Endothelial cell of umbilical vein (primary cell): ENCODE data around the gene SERTAD1. TPM values are rescaled to one million over a fixed set of nuclear protein-coding genes. Genes with fewer than 3 reads are reported as not detected.

Experiments used
- BruUV-seq: library from RNA; stranded (reverse); fragments of 400-500 nt; replicated peaks from 2 replicates; lab custom pipeline; 2021; lab: Mats Ljungman, UMichigan
- CTCF ChIA-PET: fragments of 300-600, 350-600 bp; sonication (Branson Sonifier 250); formaldehyde crosslinking; loops from one replicate; lab custom pipeline; 2021; ENCODE audit warnings: antibody characterized with exemption, inconsistent platforms; lab: Charles Lee
- POLR2A ChIA-PET: fragments of 300-600, 350-600 bp; sonication (Branson Sonifier 250); formaldehyde crosslinking; loops from one replicate; lab custom pipeline; 2021; ENCODE audit warnings: antibody characterized with exemption, inconsistent platforms; lab: Charles Lee
- DNase-seq: peaks from one replicate; pipeline ENCODE4 v3.0.0-alpha.2; 2011; ENCODE audit warnings: low read depth, low spot score
- FAIRE-seq: peaks from 2 replicates; lab custom pipeline; 2011; peaks lifted over from hg19 to GRCh38; lab: Jason Lieb, UNC
- H2AFZ ChIP-seq: 2 replicates; pipeline ENCODE4 v1.6.0; 2012; ENCODE audit warnings: low read depth, low read length, control low read depth, inconsistent platforms
- H3K27ac ChIP-seq: 2 replicates; pipeline ENCODE4 v1.5.1; 2011; ENCODE audit warnings: low read depth, mild to moderate bottlenecking, control low read depth, low read length, moderate library complexity; ENCODE audit not compliant: insufficient read depth
- H3K27me3 ChIP-seq, 2 experiments: 2 replicates each; pipeline versions ENCODE4 v1.6.0 to v1.6.1; 2011; ENCODE audit warnings: low read length in 2 of 2, mixed read lengths in 1 of 2; ENCODE audit not compliant: control insufficient read depth in 2 of 2, insufficient read depth in 2 of 2
- H3K36me3 ChIP-seq, 2 experiments: 2 replicates in 1 of 2; 3 replicates in 1 of 2; pipeline ENCODE4 v1.5.1; 2011; ENCODE audit warnings: low read length in 2 of 2, mild to moderate bottlenecking in 1 of 2, moderate library complexity in 1 of 2; ENCODE audit not compliant: control insufficient read depth in 2 of 2, insufficient read depth in 2 of 2; ENCODE audit errors: extremely low read depth in 1 of 2
- H3K4me1 ChIP-seq: 3 replicates; pipeline ENCODE4 v1.5.1; 2011; ENCODE audit warnings: mild to moderate bottlenecking, low read length; ENCODE audit not compliant: control insufficient read depth, insufficient read depth; ENCODE audit errors: extremely low read depth
- H3K4me2 ChIP-seq: 2 replicates; pipeline ENCODE4 v1.6.1; 2011; ENCODE audit warnings: low read length, control low read depth, mixed read lengths; ENCODE audit not compliant: insufficient read depth
- H3K4me3 ChIP-seq, 3 experiments: fragments of 200-600 bp in 1 of 3; sonication (generic), shearing (Covaris generic) in 1 of 3; replicated peaks in 1 of 3; 2 replicates each; pipeline ENCODE4 v1.5.1; 2011 to 2016; ENCODE audit warnings: control low read depth in 3 of 3, low read length in 3 of 3, mild to moderate bottlenecking in 2 of 3, inconsistent platforms in 1 of 3, low read depth in 1 of 3, moderate library complexity in 1 of 3; ENCODE audit not compliant: insufficient read depth in 1 of 3
- H3K79me2 ChIP-seq: 2 replicates; pipeline ENCODE4 v1.6.0; 2012; ENCODE audit warnings: low read length, inconsistent platforms; ENCODE audit not compliant: control insufficient read depth, insufficient read depth
- H3K9ac ChIP-seq: replicated peaks from 2 replicates; pipeline ENCODE3; 2011; ENCODE audit warnings: low read length, control low read depth; ENCODE audit not compliant: insufficient read depth; ENCODE audit errors: extremely low read depth
- H3K9me1 ChIP-seq: replicated peaks from 3 replicates; pipeline ENCODE4 v1.6.0; 2011; ENCODE audit warnings: mild to moderate bottlenecking, low read length; ENCODE audit not compliant: control insufficient read depth, insufficient read depth; ENCODE audit errors: extremely low read depth
- H3K9me3 ChIP-seq: replicated peaks from 2 replicates; pipeline ENCODE4 v1.5.1; 2012; ENCODE audit warnings: low read length, inconsistent platforms; ENCODE audit not compliant: control insufficient read depth, insufficient read depth
- H4K20me1 ChIP-seq: replicated peaks from 2 replicates; pipeline ENCODE3; 2011; ENCODE audit warnings: mild to moderate bottlenecking, low read length; ENCODE audit not compliant: control insufficient read depth, insufficient read depth; ENCODE audit errors: extremely low read depth
- CTCF ChIP-seq, 2 donors: IDR thresholded peaks; 1 replicate in 1 of 2; 2 replicates in 1 of 2; pipeline ENCODE4 v1.5.1; 2011; ENCODE audit warnings: low read length in 2 of 2, mild to moderate bottlenecking in 2 of 2, moderate library complexity in 2 of 2, control low read depth in 1 of 2, inconsistent platforms in 1 of 2, low read depth in 1 of 2; ENCODE audit not compliant: insufficient read depth in 1 of 2; ENCODE audit errors: extremely low read depth in 1 of 2
- EZH2 ChIP-seq: IDR thresholded peaks from 2 replicates; pipeline ENCODE4 v1.6.1; 2012; ENCODE audit warnings: borderline replicate concordance, low read depth, mild to moderate bottlenecking, moderate library complexity, low read length, inconsistent platforms; ENCODE audit not compliant: severe bottlenecking
- FOS ChIP-seq: IDR thresholded peaks from 2 replicates; pipeline ENCODE4 v1.6.1; 2011; ENCODE audit warnings: mild to moderate bottlenecking, low read length, moderate library complexity, borderline replicate concordance; ENCODE audit not compliant: insufficient read depth
- POLR2AphosphoS5 ChIP-seq: IDR thresholded peaks from 2 replicates; pipeline ENCODE4 v1.6.1; 2012; ENCODE audit warnings: low read depth, mild to moderate bottlenecking, control low read depth, low read length, moderate library complexity; ENCODE audit not compliant: insufficient read depth
- dilution Hi-C: fragments of 300-500 bp; cut with MboI; formaldehyde crosslinking; loops from one replicate; pipeline ENCODE4 v1.15.0; 2019; ENCODE audit warnings: low sequenced_read_pairs; ENCODE audit not compliant: extremely low pct_ligation_motif_present
- intact Hi-C: fragments of 100-400 bp; cut with micrococcal nuclease; formaldehyde crosslinking; loops from one replicate; pipeline ENCODE4 v1.10.0; 2022
- polyA plus RNA-seq, 4 experiments: library from polyadenylated mRNA; depleted of rRNA in 3 of 4; stranded (reverse) in 3 of 4; unstranded in 1 of 4; fragments of >200 nt; gene quantifications; 2 replicates each; pipeline versions ENCODE4 v1.2.1 to v1.2.3, GENCODE V29; 2011 to 2012; ENCODE audit warnings: missing spikeins in 1 of 4
- total RNA-seq: library from RNA; stranded (reverse); gene quantifications from 2 replicates; pipeline ENCODE4 v1.2.3, GENCODE V29; 2021

Gene SERTAD1
- total and polyA plus RNA-seq, 2 donors (not counting 3 experiments of a cell fraction or from before 2014, with no cell fraction given): 8.8 to 15.3 TPM

GRCh38 chr19:40446263-40446784, 20.5 kb upstream of the SERTAD1 start:
- H2AFZ ChIP-seq: no peak overlapping the region
- H3K4me1 ChIP-seq: peaks cover 9% of the 10 kb centered on the region
- H3K27ac ChIP-seq: no peak overlapping the region
- H3K9me3 ChIP-seq: no peaks in the 10 kb centered on the region
- dilution Hi-C loops (no loop called here), intact Hi-C loops (loop anchor here (10.0 kb wide), 1 partner anchor 358 kb away; no protein-coding TSS in a partner anchor)
- no peak overlapping the region for H3K4me2 ChIP-seq
- FAIRE-seq (no peak), DNase-seq (no peak)
- H3K9ac ChIP-seq: no peak overlapping the region
- H3K9me1 ChIP-seq: no peaks in the 10 kb centered on the region
- no peak for TF ChIP-seq EZH2
- TF ChIP-seq CTCF (IDR thresholded peaks at IDR 0.05; ENCODE audit: extremely low read depth in 1 of 2, insufficient read depth in 1 of 2, low read depth in 1 of 2, low read length in 2 of 2): no peak
- no peak for TF ChIP-seq FOS
- no peak for TF ChIP-seq POLR2AphosphoS5
- H3K79me2 ChIP-seq: peaks cover 24% of the 10 kb centered on the region
- no TSS peak for BruUV-seq
- POLR2A ChIA-PET: no interaction called here
- CTCF ChIA-PET: interaction anchor here (1.0 to 1.2 kb wide), 3 partner anchors 17 to 25 kb away, joined by 3 read pairs; no protein-coding TSS in a partner anchor
- no peaks in the 10 kb centered on the region for H4K20me1 ChIP-seq
- peaks cover 6 to 7% of the 10 kb centered on the region in 2 experiments for H3K36me3 ChIP-seq
- H3K27me3 ChIP-seq: no peaks in the 10 kb centered on the region
- no peak overlapping the region for H3K4me3 ChIP-seq
